HepG2 (cell line): ENCODE data around the gene EPSTI1. TPM values are rescaled to one million over a fixed set of nuclear protein-coding genes. Genes with fewer than 3 reads are reported as not detected.

ENCODE experiments used
- FIP1L1 ChIP-seq: fragments of 200-400 bp; formaldehyde crosslinking; IDR thresholded peaks from 2 replicates; pipeline ENCODE4 v1.6.1; 2018; ENCODE audit warnings: low read depth, mild to moderate bottlenecking, low read length, moderate library complexity, borderline replicate concordance; ENCODE audit not compliant: insufficient read depth
- TCF7L2 ChIP-seq: IDR thresholded peaks from 2 replicates; pipeline ENCODE4 v1.6.1; 2011; ENCODE audit warnings: mild to moderate bottlenecking, low read depth, low read length, moderate library complexity
- TOPORS ChIP-seq: sonication (generic); formaldehyde crosslinking; IDR thresholded peaks from 2 replicates; pipeline ENCODE4 v1.8.0; 2023; ENCODE audit warnings: mild to moderate bottlenecking, missing genetic modification reagents
- polyA plus RNA-seq, 8 experiments: library from polyadenylated mRNA; depleted of rRNA in 3 of 8; stranded (reverse) in 7 of 8; unstranded in 1 of 8; fragments of >200 nt; fragmentation: Illumina TruSeq in 4 of 8; extraction: Trizol in 4 of 8; gene quantifications; 2 replicates each; pipeline versions ENCODE4 v1.2.1 to v1.2.3, GENCODE V29; 2011 to 2016; ENCODE audit warnings: low read depth in 4 of 8, missing spikeins in 1 of 8, mixed read lengths in 1 of 8; ENCODE audit not compliant: insufficient read depth in 1 of 8
- total RNA-seq, 5 experiments: library from RNA; depleted of rRNA; stranded (reverse); fragments of >200 nt; fragmentation: Illumina TruSeq; extraction: Trizol; gene quantifications; 2 replicates each; pipeline ENCODE4 v1.2.3, GENCODE V29; 2016; ENCODE audit warnings: low read depth in 1 of 5
- TF ChIP-seq, protein P1 (sequence below): sonication (generic); formaldehyde crosslinking; IDR thresholded peaks from 2 replicates; pipeline ENCODE4 v1.4.0; 2020; ENCODE audit warnings: mild to moderate bottlenecking, missing genetic modification reagents
- TF ChIP-seq, protein P2 (sequence below): sonication (generic); formaldehyde crosslinking; IDR thresholded peaks from 2 replicates; pipeline ENCODE4 v1.5.1; 2020; ENCODE audit warnings: mild to moderate bottlenecking, missing genetic modification reagents, moderate library complexity

Gene EPSTI1
- total and polyA plus RNA-seq, 2 of the 13 experiments (the other 11 are each of a cell fraction or from before 2014, with no cell fraction given): 0.03 TPM; not detected in 1

DNA sequence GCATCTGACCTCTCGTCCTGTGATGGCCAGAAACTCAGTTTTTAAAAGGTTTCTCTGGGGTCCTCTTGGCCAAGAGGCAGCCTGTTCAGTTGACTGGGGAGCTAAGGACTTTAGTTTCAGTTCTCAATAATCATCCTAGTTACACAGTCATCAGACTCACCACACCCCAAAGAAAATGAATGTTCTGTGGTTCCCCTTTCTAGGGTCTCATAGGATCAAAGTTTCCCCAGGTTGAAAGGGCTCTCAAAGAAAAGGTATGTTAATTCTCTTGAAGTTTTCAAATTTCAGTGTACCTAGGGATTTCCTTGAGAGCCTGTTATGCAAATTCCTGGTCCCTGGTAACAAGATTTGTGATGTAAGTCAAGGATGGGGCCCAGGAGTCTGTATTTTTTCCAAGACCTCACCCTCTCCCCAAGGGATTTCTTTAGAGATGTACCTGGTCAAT, 115.7 kb downstream of the EPSTI1 start (continued):
- TF ChIP-seq, protein P1, sequence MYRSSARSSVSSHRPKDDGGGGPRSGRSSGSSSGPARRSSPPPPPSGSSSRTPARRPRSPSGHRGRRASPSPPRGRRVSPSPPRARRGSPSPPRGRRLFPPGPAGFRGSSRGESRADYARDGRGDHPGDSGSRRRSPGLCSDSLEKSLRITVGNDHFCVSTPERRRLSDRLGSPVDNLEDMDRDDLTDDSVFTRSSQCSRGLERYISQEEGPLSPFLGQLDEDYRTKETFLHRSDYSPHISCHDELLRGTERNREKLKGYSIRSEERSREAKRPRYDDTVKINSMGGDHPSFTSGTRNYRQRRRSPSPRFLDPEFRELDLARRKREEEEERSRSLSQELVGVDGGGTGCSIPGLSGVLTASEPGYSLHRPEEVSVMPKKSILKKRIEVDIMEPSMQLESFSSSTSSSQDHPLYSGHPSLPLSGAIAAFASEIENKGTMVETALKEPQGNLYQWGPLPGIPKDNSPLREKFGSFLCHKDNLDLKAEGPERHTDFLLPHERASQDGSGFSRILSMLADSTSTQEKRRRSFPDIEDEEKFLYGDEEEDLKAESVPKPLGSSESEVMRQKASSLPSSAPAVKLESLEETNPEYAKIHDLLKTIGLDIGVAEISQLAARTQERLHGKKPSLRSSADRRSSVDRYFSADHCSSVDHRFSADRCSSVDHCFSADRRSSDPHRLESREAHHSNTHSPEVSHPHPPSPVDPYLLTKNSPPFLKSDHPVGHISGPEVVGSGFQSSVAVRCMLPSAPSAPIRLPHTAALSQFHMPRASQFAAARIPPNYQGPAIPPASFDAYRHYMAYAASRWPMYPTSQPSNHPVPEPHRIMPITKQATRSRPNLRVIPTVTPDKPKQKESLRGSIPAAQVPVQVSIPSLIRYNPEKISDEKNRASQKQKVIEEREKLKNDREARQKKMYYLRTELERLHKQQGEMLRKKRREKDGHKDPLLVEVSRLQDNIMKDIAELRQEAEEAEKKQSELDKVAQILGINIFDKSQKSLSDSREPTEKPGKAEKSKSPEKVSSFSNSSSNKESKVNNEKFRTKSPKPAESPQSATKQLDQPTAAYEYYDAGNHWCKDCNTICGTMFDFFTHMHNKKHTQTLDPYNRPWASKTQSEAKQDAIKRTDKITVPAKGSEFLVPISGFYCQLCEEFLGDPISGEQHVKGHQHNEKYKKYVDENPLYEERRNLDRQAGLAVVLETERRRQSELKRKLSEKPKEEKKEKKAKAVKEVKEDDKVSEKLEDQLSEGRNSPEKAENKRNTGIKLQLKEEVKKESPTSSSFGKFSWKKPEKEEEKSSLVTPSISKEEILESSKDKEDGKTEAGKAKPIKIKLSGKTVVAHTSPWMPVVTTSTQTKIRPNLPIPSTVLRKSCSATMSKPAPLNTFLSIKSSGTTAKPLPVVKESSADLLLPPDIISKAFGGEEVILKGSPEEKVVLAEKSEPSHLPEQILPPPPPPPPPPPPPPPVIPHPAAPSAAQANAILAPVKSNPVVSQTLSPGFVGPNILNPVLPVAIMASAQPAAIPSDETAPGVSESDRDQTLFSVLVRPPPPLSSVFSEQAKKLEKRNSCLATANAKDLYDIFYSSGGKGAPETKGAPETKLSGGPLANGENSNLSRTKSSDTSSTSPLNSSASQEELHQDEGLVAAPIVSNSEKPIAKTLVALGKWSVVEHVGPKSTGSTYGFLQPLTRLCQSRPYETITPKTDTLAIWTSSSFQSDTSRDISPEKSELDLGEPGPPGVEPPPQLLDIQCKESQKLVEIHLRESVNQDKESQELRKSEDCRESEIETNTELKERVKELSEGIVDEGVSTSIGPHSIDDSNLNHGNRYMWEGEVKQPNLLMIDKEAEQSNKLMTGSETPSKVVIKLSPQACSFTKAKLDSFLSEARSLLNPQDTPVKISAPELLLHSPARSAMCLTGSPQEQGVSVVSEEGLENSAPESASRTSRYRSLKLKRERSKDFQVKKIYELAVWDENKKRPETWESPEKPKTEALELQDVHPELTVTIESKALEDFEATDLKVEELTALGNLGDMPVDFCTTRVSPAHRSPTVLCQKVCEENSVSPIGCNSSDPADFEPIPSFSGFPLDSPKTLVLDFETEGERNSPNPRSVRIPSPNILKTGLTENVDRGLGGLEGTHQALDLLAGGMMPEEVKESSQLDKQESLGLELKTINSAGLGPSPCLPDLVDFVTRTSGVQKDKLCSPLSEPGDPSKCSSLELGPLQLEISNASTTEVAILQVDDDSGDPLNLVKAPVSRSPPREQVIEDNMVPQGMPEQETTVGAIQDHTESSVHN (CRISPR knock-in tag): no peak
- TF ChIP-seq TCF7L2 (no peak), TOPORS (CRISPR knock-in tag) (no peak), FIP1L1 (no peak)
- TF ChIP-seq, protein P2, sequence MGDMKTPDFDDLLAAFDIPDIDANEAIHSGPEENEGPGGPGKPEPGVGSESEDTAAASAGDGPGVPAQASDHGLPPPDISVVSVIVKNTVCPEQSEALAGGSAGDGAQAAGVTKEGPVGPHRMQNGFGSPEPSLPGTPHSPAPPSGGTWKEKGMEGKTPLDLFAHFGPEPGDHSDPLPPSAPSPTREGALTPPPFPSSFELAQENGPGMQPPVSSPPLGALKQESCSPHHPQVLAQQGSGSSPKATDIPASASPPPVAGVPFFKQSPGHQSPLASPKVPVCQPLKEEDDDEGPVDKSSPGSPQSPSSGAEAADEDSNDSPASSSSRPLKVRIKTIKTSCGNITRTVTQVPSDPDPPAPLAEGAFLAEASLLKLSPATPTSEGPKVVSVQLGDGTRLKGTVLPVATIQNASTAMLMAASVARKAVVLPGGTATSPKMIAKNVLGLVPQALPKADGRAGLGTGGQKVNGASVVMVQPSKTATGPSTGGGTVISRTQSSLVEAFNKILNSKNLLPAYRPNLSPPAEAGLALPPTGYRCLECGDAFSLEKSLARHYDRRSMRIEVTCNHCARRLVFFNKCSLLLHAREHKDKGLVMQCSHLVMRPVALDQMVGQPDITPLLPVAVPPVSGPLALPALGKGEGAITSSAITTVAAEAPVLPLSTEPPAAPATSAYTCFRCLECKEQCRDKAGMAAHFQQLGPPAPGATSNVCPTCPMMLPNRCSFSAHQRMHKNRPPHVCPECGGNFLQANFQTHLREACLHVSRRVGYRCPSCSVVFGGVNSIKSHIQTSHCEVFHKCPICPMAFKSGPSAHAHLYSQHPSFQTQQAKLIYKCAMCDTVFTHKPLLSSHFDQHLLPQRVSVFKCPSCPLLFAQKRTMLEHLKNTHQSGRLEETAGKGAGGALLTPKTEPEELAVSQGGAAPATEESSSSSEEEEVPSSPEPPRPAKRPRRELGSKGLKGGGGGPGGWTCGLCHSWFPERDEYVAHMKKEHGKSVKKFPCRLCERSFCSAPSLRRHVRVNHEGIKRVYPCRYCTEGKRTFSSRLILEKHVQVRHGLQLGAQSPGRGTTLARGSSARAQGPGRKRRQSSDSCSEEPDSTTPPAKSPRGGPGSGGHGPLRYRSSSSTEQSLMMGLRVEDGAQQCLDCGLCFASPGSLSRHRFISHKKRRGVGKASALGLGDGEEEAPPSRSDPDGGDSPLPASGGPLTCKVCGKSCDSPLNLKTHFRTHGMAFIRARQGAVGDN: no peak
- TF ChIP-seq, all 625 proteins: peak for 0
